T-helper 1 cell treated with Interleukin-12 subunit alpha and Interleukin-12 subunit beta and Interleukin-4 antibody, amounts not matched to agents 30 μg/mL and 1 μg/mL, for 36 hours (primary cell): ENCODE data around the gene NKX2-1.
"Not testable (repeated sequence)": the region's sequence is repeated elsewhere in the genome, so short reads cannot be mapped to it uniquely, and the experiment has no call there.

Source experiments
- H3K27ac Mint-ChIP-seq: one replicate; pipeline ENCODE4 v1.8.0; 2021; ENCODE audit warnings: mild to moderate bottlenecking, mixed read lengths
- H3K27me3 Mint-ChIP-seq: one replicate; pipeline ENCODE4 v1.8.0; 2021; ENCODE audit warnings: low read depth, mixed read lengths
- H3K36me3 Mint-ChIP-seq: one replicate; pipeline ENCODE4 v1.8.0; 2021; ENCODE audit warnings: low read depth, mixed read lengths
- H3K4me1 Mint-ChIP-seq: one replicate; pipeline ENCODE4 v1.8.0; 2021; ENCODE audit warnings: low read depth, mixed read lengths
- H3K4me3 Mint-ChIP-seq: one replicate; pipeline ENCODE4 v1.8.0; 2021; ENCODE audit warnings: mild to moderate bottlenecking, moderate library complexity, mixed read lengths
- H3K9me3 Mint-ChIP-seq: one replicate; pipeline ENCODE4 v1.8.0; 2021; ENCODE audit warnings: mixed read lengths

The NKX2-1 gene

DNA sequence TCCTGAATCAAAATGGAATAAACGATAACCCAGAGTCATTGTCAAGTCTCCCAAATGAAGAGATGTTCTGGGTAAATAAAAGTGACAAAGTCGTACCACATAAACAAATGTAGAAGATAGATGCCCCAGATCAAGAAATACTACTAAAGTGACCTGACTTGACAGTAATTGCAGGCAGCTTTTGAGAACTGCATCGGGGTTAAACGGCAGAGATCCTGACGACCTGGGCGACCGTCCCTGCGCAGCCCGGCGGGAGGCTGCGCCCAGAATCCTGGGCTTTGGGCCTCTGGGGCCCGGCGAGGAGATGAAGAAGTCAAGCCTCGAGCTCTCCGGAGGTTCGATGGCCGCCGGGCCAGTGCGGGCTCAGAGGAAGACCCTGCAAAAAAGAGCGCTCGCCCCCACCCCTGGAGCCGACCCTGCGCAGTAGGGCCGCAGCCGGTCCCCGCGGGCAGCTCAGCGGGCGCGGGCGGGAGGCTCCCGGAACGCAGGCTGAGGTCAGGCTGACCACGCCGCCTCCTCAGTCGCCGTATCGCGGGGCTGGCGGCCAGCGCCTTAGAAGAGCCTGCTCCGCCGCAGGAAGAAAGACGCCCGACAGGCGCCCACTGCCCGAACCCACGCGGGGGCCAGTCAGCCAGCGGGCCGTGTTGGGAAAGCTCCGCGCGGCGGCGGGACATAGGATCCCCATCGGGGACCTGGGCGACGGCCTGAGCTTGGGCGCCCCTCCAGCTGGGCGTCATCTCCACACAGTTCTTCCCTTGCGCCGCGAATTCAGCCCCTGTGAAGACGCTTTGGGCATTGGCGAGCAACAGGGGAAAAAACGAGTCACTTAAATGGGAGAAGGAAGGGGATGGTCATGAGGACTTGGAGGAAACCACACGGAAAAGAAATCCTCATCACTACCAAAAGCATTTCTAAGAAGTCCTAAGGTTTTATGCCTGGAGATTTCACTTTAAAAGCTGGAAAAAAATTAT lies 16.0 kb downstream of the NKX2-1 start:
- Mint-ChIP-seq H3K9me3 (no peaks in the 10 kb centered on the region), H3K36me3 (peaks cover 5% of the 10 kb centered on the region), H3K4me3 (no peak overlapping the region), H3K4me1 (no peaks in the 10 kb centered on the region), H3K27ac (no peak overlapping the region), H3K27me3 (peaks cover 79% of the 10 kb centered on the region)

DNA sequence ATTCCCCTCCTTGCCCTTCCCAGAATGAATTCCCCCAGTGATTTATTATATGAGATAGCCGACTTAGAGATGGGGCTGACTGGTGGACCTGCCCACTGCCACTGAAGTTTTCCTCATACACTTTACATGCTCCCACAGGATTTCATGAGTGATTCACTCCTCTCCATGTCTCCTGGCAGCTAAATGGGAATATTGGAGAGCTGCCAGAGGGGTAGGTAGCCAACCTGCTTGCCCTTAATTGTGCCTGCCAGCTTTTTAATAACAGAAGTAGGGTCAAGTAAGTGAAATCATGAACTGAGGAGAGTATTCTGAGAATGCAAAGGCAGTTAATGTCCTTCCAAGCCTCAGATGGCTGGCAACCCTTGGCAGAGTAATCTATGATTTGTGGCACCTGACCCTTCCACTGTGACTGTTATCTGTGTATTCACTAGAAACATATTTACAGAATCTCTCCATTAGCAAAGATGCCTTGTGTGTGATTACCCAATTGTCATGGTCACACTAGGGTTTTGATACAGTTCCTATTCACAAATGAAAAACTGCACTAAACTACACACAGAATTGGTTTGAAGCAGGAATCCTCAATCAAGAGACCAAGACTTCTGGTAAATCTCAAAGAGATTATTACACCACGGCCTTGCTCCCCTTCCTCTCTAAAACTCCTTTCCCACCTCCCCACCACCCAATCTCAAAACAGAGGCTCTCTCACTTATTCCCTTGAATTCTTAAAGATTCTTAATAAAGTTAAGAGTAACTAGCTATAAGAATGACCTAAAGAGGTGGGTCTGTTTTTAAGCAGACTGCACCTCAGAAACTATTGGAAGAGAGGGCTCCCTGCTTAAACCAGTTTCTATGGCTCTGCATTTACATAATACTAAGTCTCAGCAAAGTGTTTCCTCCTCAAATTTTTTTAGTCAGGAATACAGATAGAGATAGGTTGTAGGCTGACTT lies 17.2 kb downstream of the NKX2-1 start:
- no peak overlapping the region for H3K27ac Mint-ChIP-seq
- H3K4me1 Mint-ChIP-seq: no peaks in the 10 kb centered on the region
- peaks cover 3% of the 10 kb centered on the region for H3K36me3 Mint-ChIP-seq
- H3K9me3 Mint-ChIP-seq: no peaks in the 10 kb centered on the region
- H3K27me3 Mint-ChIP-seq: peaks cover 73% of the 10 kb centered on the region
- H3K4me3 Mint-ChIP-seq: no peak overlapping the region

DNA sequence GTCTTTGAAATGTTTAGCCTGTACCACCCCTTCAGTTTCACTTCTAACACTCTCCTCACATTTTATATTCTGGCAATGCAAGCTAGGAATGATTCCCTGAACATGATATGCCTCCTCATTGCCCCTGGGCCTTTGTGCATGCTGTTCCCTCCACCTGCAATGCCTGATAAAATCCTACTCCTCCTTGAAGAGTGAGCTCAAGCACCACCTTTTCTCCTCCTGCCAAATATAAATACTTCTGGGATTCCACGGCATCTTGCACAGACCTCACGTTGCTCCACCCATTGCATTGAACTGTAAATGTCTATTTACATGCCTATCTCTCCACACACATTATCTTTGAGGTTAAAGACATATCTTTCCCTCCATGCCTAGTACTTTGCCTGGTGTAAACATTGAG lies 21.1 kb downstream of the NKX2-1 start:
- Mint-ChIP-seq H3K27me3 (peaks cover 54% of the 10 kb centered on the region), H3K9me3 (no peaks in the 10 kb centered on the region), H3K27ac (no peak overlapping the region)

DNA sequence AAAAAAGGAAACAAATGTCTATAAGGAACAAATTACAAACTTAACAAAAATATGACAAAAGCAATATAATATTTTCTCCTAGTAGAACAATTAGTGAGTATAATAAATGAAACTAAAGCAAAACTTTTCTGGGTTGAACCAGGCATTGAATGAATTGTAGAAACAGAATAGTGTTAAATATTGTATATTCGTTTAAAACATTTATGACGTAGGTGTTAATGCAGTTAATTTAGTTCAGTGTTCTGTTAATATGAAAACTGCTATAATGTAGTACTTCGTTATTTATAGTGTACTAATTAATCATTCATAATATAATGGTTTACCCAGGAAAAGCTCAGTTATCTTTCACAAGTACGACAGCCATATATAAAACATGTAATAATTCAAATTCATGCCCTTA lies 23.7 kb downstream of the NKX2-1 start:
- no peaks in the 10 kb centered on the region for H3K9me3 Mint-ChIP-seq
- H3K27me3 Mint-ChIP-seq: peaks cover 45% of the 10 kb centered on the region
- H3K27ac Mint-ChIP-seq: no peak overlapping the region
- H3K36me3 Mint-ChIP-seq: no peaks in the 10 kb centered on the region
- no peak overlapping the region for H3K4me3 Mint-ChIP-seq
- H3K4me1 Mint-ChIP-seq: no peaks in the 10 kb centered on the region

More for the DNA sequence above, 21.1 kb downstream of the NKX2-1 start:
- Mint-ChIP-seq H3K4me1 (no peaks in the 10 kb centered on the region), H3K36me3 (no peaks in the 10 kb centered on the region), H3K4me3 (no peak overlapping the region)

GRCh38 chr14:36495666-36496065 lies 24.4 kb downstream of the NKX2-1 start:
- Mint-ChIP-seq H3K27me3 (peaks cover 43% of the 10 kb centered on the region), H3K4me3 (no peak overlapping the region), H3K27ac (no peak overlapping the region), H3K36me3 (no peaks in the 10 kb centered on the region), H3K4me1 (no peaks in the 10 kb centered on the region), H3K9me3 (no peaks in the 10 kb centered on the region)

DNA sequence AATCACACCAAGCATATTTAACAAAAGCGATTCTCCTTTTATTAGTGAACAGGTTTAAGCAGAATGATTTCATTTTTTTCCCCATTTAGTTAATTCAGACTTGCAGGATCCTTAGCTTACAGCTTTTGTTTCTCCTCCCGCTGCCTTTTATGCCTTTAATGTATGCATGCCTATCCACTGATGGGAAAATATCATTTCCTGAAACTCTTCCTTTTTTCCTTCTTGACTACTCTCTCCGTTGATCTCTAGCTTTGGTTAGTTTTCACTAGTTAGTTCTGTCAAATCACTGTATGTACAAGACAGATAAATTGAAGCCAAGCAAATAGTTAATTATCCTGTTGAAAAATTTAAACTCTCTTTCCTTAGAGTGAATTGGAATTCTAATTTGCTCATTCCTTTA lies 26.3 kb downstream of the NKX2-1 start:
- H3K27ac Mint-ChIP-seq: no peak overlapping the region
- H3K4me1 Mint-ChIP-seq: no peaks in the 10 kb centered on the region
- H3K9me3 Mint-ChIP-seq: no peaks in the 10 kb centered on the region
- H3K4me3 Mint-ChIP-seq: no peak overlapping the region
- no peaks in the 10 kb centered on the region for H3K36me3 Mint-ChIP-seq
- peaks cover 30% of the 10 kb centered on the region for H3K27me3 Mint-ChIP-seq

GRCh38 chr14:36485773-36486172 lies 34.3 kb downstream of the NKX2-1 start:
- H3K27ac Mint-ChIP-seq: no peak overlapping the region
- no peaks in the 10 kb centered on the region for H3K36me3 Mint-ChIP-seq
- H3K27me3 Mint-ChIP-seq: no peaks in the 10 kb centered on the region
- H3K9me3 Mint-ChIP-seq: no peaks in the 10 kb centered on the region
- no peak overlapping the region for H3K4me3 Mint-ChIP-seq
- H3K4me1 Mint-ChIP-seq: no peaks in the 10 kb centered on the region

DNA sequence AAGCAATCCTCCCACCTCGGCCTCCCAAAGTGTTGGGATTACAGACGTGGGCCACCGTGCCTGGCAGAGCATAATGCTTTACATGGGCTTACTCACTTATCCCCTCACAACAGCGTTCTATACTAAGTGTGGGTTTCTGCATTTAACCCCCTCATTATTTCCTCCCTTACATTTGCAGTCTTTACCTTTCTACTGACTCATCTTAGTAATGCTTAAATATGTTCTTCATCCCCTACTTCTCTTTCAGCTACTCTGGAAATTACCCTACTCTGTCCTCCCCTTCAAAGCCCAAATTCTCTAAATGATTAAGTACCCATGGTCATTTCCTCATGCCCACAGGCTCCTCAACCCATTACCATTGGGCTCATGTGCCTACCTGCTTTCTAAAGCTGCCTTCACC lies 40.7 kb downstream of the NKX2-1 start:
- Mint-ChIP-seq H3K27ac (no peak overlapping the region), H3K4me1 (peaks cover 2% of the 10 kb centered on the region), H3K9me3 (no peaks in the 10 kb centered on the region), H3K27me3 (peaks cover 3% of the 10 kb centered on the region), H3K36me3 (no peaks in the 10 kb centered on the region), H3K4me3 (no peak overlapping the region)

GRCh38 chr14:36478782-36479181 lies 41.2 kb downstream of the NKX2-1 start:
- H3K36me3 Mint-ChIP-seq: no peaks in the 10 kb centered on the region
- no peak overlapping the region for H3K27ac Mint-ChIP-seq
- peaks cover 2% of the 10 kb centered on the region for H3K4me1 Mint-ChIP-seq
- no peak overlapping the region for H3K4me3 Mint-ChIP-seq
- peaks cover 3% of the 10 kb centered on the region for H3K27me3 Mint-ChIP-seq
- no peaks in the 10 kb centered on the region for H3K9me3 Mint-ChIP-seq

- H3K9me3 Mint-ChIP-seq: no peaks in the 10 kb centered on the region
- no peak overlapping the region for H3K27ac Mint-ChIP-seq
- no peak overlapping the region for H3K4me3 Mint-ChIP-seq
- peaks cover 2% of the 10 kb centered on the region for H3K4me1 Mint-ChIP-seq
- peaks cover 3% of the 10 kb centered on the region for H3K27me3 Mint-ChIP-seq
- H3K36me3 Mint-ChIP-seq: no peaks in the 10 kb centered on the region
Measured at GRCh38 chr14:36477266-36477665, 42.8 kb downstream of the NKX2-1 start.

DNA sequence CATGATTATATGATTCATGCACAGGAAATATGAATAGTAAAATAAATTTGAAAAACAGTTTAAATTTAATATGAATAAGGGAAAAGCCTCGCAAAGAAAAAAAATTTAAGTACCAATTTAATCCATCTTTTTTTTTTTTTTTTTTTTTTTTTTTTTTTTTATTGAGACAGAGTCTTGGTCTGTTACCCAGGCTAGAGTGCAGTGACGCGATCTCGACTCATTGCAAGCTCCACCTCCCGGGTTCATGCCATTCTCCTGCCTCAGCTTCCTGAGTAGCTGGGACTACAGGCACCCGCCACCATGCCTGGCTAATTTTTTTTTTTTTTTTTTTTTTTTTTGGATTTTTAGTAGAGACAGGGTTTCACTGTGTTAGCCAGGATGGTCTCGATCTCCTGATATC lies 44.0 kb downstream of the NKX2-1 start:
- not testable (repeated sequence) for H3K4me3 Mint-ChIP-seq, H3K9me3 Mint-ChIP-seq, H3K27me3 Mint-ChIP-seq, H3K36me3 Mint-ChIP-seq, H3K4me1 Mint-ChIP-seq, H3K27ac Mint-ChIP-seq

DNA sequence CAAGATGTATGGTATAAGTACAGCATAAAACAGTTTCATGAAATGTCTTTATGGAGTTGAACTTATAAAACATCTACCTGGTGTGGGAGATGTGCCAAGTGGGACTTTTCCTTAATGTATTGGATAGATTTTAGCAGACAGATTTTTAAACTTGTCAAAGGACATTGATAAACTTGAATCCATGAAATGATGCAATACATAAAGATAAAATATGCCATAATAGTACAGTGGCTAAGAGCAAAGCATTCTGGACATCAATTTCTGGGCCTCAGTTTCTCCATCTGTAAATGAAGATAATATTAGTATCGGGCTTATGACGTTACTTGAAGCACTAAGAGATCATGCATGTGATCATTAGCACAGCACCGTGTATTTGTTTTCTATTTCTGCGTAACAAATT lies 45.4 kb downstream of the NKX2-1 start:
- H3K36me3 Mint-ChIP-seq: no peaks in the 10 kb centered on the region

DNA sequence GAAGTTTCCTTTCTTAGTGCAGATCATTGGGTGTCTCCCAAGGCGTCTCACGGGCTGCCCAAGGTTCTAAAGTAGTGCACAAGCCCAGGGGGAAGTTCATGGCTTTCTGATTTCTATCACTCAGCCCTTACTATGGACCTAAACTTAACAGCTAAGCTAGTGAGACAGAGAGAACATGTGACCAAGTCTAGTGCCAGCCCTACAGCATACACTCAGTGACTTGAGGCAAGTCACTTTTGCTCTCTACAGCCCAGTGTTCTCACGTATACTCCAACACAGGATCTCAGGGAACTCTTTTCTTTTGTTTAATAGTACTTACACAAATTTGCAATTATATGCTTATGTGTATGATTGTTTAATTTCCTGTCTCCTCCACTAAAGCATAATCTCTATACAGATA lies 48.6 kb downstream of the NKX2-1 start:
- Mint-ChIP-seq H3K4me1 (no peaks in the 10 kb centered on the region), H3K9me3 (no peaks in the 10 kb centered on the region), H3K36me3 (no peaks in the 10 kb centered on the region), H3K27me3 (no peaks in the 10 kb centered on the region), H3K27ac (no peak overlapping the region), H3K4me3 (no peak overlapping the region)

More for the DNA sequence above, 45.4 kb downstream of the NKX2-1 start:
- Mint-ChIP-seq H3K4me1 (peaks cover 2% of the 10 kb centered on the region), H3K27ac (no peak overlapping the region), H3K27me3 (no peaks in the 10 kb centered on the region), H3K4me3 (no peak overlapping the region), H3K9me3 (no peaks in the 10 kb centered on the region)

DNA sequence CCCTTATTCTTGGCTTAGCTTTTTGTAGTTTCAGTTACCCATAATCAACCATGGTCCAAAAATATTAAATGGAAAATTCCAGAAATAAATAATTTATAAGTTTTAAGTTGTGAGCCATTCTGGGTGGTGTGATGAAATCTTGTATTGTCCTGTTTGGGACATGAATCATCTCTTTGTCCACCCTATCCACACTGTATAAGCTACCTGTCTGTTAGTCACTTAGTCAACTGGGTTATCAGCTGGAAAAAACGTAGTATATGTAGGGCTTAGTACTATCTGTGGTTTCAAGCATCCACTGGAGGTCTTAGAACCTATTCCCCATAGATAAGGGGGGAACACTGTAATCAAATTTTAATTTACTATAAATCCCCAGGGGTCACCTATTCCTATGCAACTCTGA lies 52.7 kb downstream of the NKX2-1 start:
- no peaks in the 10 kb centered on the region for H3K9me3 Mint-ChIP-seq
- no peak overlapping the region for H3K4me3 Mint-ChIP-seq
- no peaks in the 10 kb centered on the region for H3K27me3 Mint-ChIP-seq
- H3K27ac Mint-ChIP-seq: no peak overlapping the region
- no peaks in the 10 kb centered on the region for H3K4me1 Mint-ChIP-seq
- no peaks in the 10 kb centered on the region for H3K36me3 Mint-ChIP-seq
